DOHH2 (cell line): ENCODE results near the gene TNS2.

Experiments used
- EZH2phosphoT487 ChIP-seq: fragments of 200-600 bp; sonication (generic); IDR thresholded peaks from 2 replicates; pipeline ENCODE4 v1.6.1; 2017; ENCODE audit warnings: borderline replicate concordance, mild to moderate bottlenecking, antibody characterized with exemption, low read length, moderate library complexity, mixed read lengths
- TF ChIP-seq, protein P1 (sequence below): fragments of 200-600 bp; sonication (generic); IDR thresholded peaks from one replicate; pipeline ENCODE4 v1.5.1; 2014; ENCODE audit warnings: antibody characterized with exemption, mild to moderate bottlenecking, low read depth, low read length; ENCODE audit not compliant: poor library complexity, severe bottlenecking

DNA sequence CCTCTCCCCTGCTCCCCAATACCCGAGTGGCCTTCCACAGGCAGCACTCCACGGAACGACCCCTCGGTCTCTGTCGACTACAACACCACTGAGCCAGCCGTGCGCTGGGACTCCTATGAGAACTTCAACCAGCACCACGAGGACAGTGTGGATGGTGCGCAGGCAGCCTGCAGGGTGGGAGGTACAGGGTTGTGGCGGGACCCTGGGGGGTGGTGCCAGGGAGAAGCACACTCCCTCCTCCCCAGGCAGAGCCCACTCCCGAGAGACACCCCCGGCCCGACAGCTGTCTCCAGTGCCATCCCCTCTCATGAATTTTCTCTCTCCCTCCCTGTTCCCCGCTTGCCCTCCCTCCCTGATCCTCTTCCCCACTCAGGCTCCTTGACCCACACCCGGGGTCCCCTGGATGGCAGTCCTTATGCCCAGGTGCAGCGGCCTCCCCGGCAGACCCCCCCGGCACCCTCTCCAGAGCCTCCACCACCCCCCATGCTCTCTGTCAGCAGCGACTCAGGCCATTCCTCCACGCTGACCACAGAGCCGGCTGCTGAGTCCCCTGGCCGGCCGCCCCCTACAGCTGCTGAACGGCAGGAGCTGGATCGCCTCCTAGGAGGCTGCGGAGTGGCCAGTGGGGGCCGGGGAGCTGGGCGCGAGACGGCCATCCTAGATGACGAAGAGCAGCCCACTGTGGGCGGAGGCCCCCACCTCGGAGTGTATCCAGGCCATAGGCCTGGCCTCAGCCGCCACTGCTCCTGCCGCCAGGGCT, 9.0 kb downstream of the TNS2 start:
- TF ChIP-seq, protein P1, sequence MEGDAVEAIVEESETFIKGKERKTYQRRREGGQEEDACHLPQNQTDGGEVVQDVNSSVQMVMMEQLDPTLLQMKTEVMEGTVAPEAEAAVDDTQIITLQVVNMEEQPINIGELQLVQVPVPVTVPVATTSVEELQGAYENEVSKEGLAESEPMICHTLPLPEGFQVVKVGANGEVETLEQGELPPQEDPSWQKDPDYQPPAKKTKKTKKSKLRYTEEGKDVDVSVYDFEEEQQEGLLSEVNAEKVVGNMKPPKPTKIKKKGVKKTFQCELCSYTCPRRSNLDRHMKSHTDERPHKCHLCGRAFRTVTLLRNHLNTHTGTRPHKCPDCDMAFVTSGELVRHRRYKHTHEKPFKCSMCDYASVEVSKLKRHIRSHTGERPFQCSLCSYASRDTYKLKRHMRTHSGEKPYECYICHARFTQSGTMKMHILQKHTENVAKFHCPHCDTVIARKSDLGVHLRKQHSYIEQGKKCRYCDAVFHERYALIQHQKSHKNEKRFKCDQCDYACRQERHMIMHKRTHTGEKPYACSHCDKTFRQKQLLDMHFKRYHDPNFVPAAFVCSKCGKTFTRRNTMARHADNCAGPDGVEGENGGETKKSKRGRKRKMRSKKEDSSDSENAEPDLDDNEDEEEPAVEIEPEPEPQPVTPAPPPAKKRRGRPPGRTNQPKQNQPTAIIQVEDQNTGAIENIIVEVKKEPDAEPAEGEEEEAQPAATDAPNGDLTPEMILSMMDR = no peak
- no peak for TF ChIP-seq EZH2phosphoT487
